HUES64 (cell line): Measurements from ENCODE around the gene LRBA.

Experiments
- H3K27ac ChIP-seq: 2 replicates; pipeline ENCODE4 v1.7.0; 2013; ENCODE audit warnings: low read depth, low read length, inconsistent platforms
- H3K27me3 ChIP-seq: 2 replicates; pipeline ENCODE4 v1.6.1; 2013; ENCODE audit warnings: mild to moderate bottlenecking, low read length; ENCODE audit not compliant: insufficient read depth
- H3K36me3 ChIP-seq: 2 replicates; pipeline ENCODE4 v1.6.1; 2013; ENCODE audit warnings: mild to moderate bottlenecking, low read length; ENCODE audit not compliant: insufficient read depth
- H3K4me1 ChIP-seq: 2 replicates; pipeline ENCODE4 v1.6.1; 2013; ENCODE audit warnings: mild to moderate bottlenecking, low read length, moderate library complexity; ENCODE audit not compliant: insufficient read depth
- H3K4me3 ChIP-seq: 2 replicates; pipeline ENCODE4 v1.5.1; 2013; ENCODE audit warnings: mild to moderate bottlenecking, low read length, moderate library complexity
- H3K9ac ChIP-seq: 2 replicates; pipeline ENCODE4 v1.6.1; 2013; ENCODE audit warnings: mild to moderate bottlenecking, low read depth, low read length
- H3K9me3 ChIP-seq: 2 replicates; pipeline ENCODE4 v1.6.1; 2013; ENCODE audit warnings: low read depth, low read length; ENCODE audit not compliant: insufficient read depth
- WGBS: fragments of 150-250, 120-280 bp; methylation state at CpG from one replicate; pipeline ENCODE4 v1.1.7; 2013; ENCODE audit warnings: missing lambda C conversion rate; 5-methylcytosine and 5-hydroxymethylcytosine counted together

Gene LRBA

GRCh38 chr4:150990993-150991392, 24.1 kb downstream of the LRBA start:
- WGBS = no CpG with 5 or more reads among the region's 2 CpGs
- no peak overlapping the region for H3K9ac ChIP-seq
- no peak overlapping the region for H3K27ac ChIP-seq
- H3K27me3 ChIP-seq = no peaks in the 10 kb centered on the region
- H3K36me3 ChIP-seq = no peaks in the 10 kb centered on the region
- peaks cover 12% of the 10 kb centered on the region; the same call in 1 of the 2 replicates for H3K4me1 ChIP-seq
- no peak overlapping the region for H3K4me3 ChIP-seq
- no peaks in the 10 kb centered on the region for H3K9me3 ChIP-seq

DNA sequence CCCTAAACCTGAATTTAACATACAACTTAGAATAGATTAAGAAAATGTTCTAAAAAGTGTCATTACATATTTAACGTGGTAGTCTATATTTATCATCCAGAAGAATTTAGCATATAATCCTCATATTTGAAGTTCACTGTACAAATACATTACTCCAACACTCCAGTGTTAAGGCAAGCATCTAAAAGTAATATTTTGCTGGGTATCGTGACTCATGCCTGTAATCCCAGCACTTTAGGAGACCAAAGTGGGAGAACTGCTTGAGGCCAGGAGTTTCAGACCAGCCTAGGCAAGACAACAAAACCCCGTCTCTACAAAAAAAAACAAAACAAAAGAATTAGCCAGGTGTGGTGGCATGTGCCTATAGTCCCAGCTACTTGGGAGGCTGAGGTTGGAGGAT, 24.8 kb downstream of the LRBA start:
- Histone ChIP-seq H3K27me3 (no peaks in the 10 kb centered on the region), H3K4me1 (peaks cover 10% of the 10 kb centered on the region; the same call in 1 of the 2 replicates), H3K9me3 (no peaks in the 10 kb centered on the region), H3K4me3 (no peak overlapping the region), H3K36me3 (no peaks in the 10 kb centered on the region), H3K27ac (no peak overlapping the region), H3K9ac (no peak overlapping the region)
- 93% methylated on average over 2 of the region's 3 CpGs for WGBS

DNA sequence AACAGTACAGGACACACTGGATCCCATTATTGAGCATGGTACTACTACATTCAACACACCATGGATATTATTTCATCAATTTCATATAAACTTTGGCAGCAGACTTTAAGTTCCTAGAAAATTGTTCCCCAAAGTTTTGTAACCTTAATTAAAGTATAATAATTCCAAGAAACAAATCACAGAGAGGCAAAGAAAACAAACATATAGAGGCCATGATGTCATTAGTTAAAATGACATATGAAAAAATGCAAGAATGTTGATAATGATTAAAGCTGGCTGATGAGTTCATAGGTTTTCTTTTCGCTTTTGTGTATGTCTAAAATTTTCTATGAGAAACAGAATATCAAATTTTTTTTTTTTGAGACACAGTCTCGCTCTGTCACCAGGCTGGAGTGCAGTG, 26.8 kb downstream of the LRBA start:
- no peak overlapping the region for H3K4me3 ChIP-seq
- H3K36me3 ChIP-seq = no peaks in the 10 kb centered on the region
- no peak overlapping the region for H3K9ac ChIP-seq
- H3K27me3 ChIP-seq = no peaks in the 10 kb centered on the region
- 98% methylated on average over 2 of the region's 2 CpGs for WGBS
- no peaks in the 10 kb centered on the region for H3K9me3 ChIP-seq
- H3K4me1 ChIP-seq = peaks cover 6% of the 10 kb centered on the region; the same call in 1 of the 2 replicates
- H3K27ac ChIP-seq = no peak overlapping the region

DNA sequence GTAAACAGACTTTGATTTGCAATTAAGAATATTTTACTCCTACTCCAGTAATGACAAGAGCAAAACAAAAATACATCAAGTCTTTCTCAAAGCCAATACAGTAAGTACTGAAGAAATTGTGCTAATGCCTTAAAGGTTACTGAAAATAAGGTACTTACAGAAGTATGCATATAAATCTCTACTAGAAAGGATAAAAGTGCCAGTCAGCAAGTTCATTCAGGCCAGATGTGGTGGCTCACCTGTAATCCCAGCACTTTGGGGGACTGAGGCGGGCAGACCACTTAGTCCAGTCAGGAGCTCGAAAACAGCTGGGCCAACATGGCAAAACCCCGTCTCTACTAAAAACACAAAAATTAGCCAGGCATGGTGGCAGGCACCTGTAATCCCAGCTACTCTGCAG, 27.9 kb downstream of the LRBA start:
- Histone ChIP-seq H3K4me1 (peaks cover 6% of the 10 kb centered on the region; the same call in 1 of the 2 replicates), H3K36me3 (no peaks in the 10 kb centered on the region), H3K27ac (no peak overlapping the region), H3K27me3 (no peaks in the 10 kb centered on the region), H3K4me3 (no peak overlapping the region), H3K9me3 (no peaks in the 10 kb centered on the region), H3K9ac (no peak overlapping the region)
- 97% methylated on average over 3 of the region's 3 CpGs for WGBS

DNA sequence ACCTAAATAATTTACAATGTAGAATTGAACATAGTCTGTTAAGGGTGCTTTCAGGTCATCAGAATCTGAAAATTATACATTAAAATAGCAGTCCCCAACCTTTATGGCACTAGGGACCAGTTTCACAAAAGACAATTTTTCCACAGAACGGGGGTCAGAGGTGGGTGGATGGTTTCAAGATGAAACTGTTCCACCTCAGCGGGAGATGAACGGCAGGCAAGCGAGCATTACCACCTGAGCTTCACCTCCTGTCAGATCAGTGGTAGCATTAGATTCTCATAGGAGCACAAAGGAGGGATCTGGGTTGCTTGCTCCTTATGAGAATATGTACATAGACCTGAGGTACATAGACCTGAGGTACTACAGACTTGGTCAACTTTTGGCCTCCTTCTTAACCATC, 29.0 kb downstream of the LRBA start:
- WGBS = 91% methylated on average over 4 of the region's 4 CpGs
- Histone ChIP-seq H3K4me1 (peaks cover 6% of the 10 kb centered on the region; the same call in 1 of the 2 replicates), H3K9ac (no peak overlapping the region), H3K27ac (no peak overlapping the region), H3K4me3 (no peak overlapping the region), H3K36me3 (no peaks in the 10 kb centered on the region), H3K27me3 (no peaks in the 10 kb centered on the region), H3K9me3 (no peaks in the 10 kb centered on the region)

DNA sequence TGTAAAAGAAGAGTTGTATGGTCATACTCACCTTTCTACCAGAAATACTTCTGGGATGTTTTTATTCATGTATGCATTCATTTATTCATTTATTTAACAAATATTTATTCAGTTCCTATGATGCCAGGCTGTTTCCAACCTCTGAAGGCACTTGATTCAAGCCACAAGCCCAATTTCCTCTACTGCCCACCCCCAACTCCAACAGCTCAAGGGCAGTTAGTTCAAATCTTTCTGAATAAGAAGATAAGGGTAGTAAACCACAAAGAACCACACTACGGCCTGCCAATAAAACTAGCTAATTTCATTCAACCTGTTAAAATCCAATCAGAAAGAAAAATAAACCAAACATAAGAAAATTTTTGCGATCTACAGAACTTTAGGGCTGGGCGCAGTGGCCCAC, 31.2 kb downstream of the LRBA start:
- no peaks in the 10 kb centered on the region for H3K36me3 ChIP-seq
- H3K4me1 ChIP-seq = peaks cover 6% of the 10 kb centered on the region; the same call in 1 of the 2 replicates
- 97% methylated on average over 3 of the region's 3 CpGs for WGBS
- no peak overlapping the region for H3K4me3 ChIP-seq
- no peak overlapping the region for H3K27ac ChIP-seq
- H3K27me3 ChIP-seq = no peaks in the 10 kb centered on the region
- H3K9ac ChIP-seq = no peak overlapping the region
- no peaks in the 10 kb centered on the region for H3K9me3 ChIP-seq

DNA sequence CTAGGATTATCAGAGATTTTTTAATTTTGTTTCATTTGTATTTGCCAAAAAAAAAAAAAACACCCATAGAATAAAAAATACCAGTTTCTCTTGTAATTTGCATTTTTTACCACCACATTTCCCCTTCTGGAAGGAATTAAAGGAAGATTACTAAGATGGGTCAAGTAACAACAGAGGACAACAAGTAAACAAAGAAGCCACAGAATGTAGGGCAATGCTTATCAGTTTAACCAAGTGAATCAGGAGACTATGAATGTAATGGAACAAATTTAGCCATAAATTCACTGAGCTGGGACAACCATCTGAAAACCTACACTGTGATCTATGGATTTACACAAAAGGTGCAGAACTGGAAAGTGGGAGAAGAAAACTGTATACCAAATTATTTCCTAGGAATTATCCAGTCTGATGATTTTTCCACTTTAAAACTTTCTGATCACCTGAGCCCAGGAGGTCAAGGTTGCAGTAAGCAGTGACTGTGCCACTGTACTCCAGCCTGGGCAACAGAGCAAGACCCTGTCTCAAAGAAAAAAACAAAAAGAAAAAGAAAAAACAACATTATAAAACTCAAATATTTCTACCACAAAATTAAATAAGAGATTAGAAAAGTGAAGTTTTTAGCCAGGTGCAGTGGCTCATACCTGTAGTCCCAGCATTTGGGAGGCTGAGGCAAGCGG, 32.4 kb downstream of the LRBA start:
- H3K9ac ChIP-seq = no peak overlapping the region
- no peaks in the 10 kb centered on the region for H3K36me3 ChIP-seq
- H3K4me3 ChIP-seq = no peak overlapping the region
- H3K27ac ChIP-seq = no peak overlapping the region
- 97% methylated on average over 1 of the region's 1 CpG for WGBS
- H3K4me1 ChIP-seq = peaks cover 6% of the 10 kb centered on the region; the same call in 1 of the 2 replicates
- H3K27me3 ChIP-seq = no peaks in the 10 kb centered on the region
- H3K9me3 ChIP-seq = no peaks in the 10 kb centered on the region

DNA sequence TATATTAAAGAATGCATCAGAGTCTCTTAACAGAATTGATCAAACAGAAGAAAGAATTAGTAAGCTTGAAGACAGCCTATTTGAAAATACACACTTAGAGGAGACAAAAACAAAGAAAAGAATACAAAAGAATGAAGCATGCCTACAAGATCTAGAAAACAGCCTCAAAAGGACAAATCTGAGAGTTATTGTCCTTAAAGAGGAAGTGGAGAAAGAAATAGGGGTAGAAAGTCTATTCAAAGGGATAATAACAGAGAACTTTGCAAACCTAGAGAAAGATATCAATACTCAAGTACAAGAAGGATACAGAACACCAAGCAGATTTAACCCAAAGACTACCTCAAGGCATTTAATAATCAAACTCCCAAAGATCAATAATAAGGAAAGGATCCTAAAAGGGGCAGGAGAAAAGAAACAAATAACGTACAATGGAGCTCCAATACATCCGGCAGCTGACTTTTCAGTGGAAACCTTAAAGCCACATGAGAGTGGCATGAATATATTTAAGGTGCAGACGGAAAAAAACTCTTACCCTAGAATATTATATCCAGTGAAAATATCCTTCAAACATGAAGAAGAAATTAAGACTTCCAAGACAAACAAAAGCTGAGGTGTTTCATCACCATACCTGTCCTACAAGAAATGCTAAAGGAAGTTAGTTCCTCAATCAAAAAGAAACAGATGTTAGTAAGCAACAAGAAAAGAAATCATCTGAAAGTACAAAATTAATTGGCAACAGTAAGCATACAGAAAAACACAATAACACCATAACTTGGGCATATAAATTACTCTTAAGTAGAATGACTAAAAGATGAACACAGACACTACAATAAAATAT, 36.1 kb downstream of the LRBA start:
- Histone ChIP-seq H3K27me3 (no peaks in the 10 kb centered on the region), H3K4me3 (no peak overlapping the region), H3K9ac (no peak overlapping the region), H3K36me3 (no peaks in the 10 kb centered on the region), H3K9me3 (no peaks in the 10 kb centered on the region), H3K27ac (no peak overlapping the region), H3K4me1 (no peaks in the 10 kb centered on the region)
- WGBS = 100% methylated on average over 3 of the region's 3 CpGs

- Histone ChIP-seq H3K27ac (no peak overlapping the region), H3K4me1 (no peaks in the 10 kb centered on the region), H3K9me3 (no peaks in the 10 kb centered on the region), H3K9ac (no peak overlapping the region), H3K36me3 (no peaks in the 10 kb centered on the region), H3K4me3 (no peak overlapping the region), H3K27me3 (no peaks in the 10 kb centered on the region)
- WGBS = 80% methylated on average over 11 of the region's 11 CpGs
Measured at GRCh38 chr4:150976478-150977118, 38.5 kb downstream of the LRBA start.

- WGBS = 78% methylated on average over 1 of the region's 1 CpG
- H3K27ac ChIP-seq = no peak overlapping the region
- H3K27me3 ChIP-seq = no peaks in the 10 kb centered on the region
- H3K36me3 ChIP-seq = no peaks in the 10 kb centered on the region
- H3K9me3 ChIP-seq = no peaks in the 10 kb centered on the region
- H3K9ac ChIP-seq = no peak overlapping the region
- no peaks in the 10 kb centered on the region for H3K4me1 ChIP-seq
- H3K4me3 ChIP-seq = no peak overlapping the region
Measured at GRCh38 chr4:150974750-150975149, 40.3 kb downstream of the LRBA start.

- Histone ChIP-seq H3K27me3 (no peaks in the 10 kb centered on the region), H3K9ac (no peak overlapping the region), H3K4me1 (no peaks in the 10 kb centered on the region), H3K36me3 (no peaks in the 10 kb centered on the region), H3K4me3 (no peak overlapping the region), H3K27ac (no peak overlapping the region), H3K9me3 (no peaks in the 10 kb centered on the region)
- WGBS = 83% methylated on average over 1 of the region's 1 CpG
Measured at GRCh38 chr4:150974252-150974640, 40.8 kb downstream of the LRBA start.
